Mesenteric fat pad (tissue), 1 donor: ENCODE measurements around the gene NPS. TPM values are rescaled to one million over a fixed set of nuclear protein-coding genes. Genes with fewer than 3 reads are reported as not detected.
A peak's percentile ranks its signal among the peaks of the same experiment; 100 is the strongest.

Experiments
- DNase-seq: peaks from one replicate; pipeline ENCODE4 v3.0.0-alpha.2; 2020; ENCODE audit warnings: low spot score
- total RNA-seq: library from RNA; stranded (reverse); fragmentation: NEBNext Ultra II Directional; extraction: Animal tissue kit (Norgen Biotek cat#: 25700); gene quantifications from one replicate; pipeline ENCODE4 v1.2.1, GENCODE V29; 2021
- donor health status: DM: yes; HTN: yes; CAD: no.

NPS gene
- total RNA-seq, 1 donor from 2014 or later, result not detected

DNA sequence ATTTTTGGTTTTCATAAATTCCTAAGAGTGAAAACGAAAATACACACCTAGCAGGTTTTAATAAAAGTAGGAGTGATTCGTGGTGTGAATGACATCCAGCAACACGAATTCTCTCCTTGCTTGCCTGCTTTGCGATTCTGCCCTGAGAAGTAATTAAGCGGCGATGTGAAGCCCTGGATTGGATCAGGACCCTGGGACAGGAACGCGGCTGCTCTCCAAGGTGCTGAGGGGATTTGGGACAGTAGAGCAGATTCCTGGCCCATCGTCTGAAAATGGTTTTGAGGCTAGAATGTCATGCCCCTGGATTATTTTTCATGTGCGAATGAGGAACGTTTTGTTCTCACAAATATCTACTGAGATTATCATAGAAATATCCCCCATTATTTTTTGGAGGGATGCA, 7.8 kb downstream of the NPS start:
- no peak for DNase-seq

DNA sequence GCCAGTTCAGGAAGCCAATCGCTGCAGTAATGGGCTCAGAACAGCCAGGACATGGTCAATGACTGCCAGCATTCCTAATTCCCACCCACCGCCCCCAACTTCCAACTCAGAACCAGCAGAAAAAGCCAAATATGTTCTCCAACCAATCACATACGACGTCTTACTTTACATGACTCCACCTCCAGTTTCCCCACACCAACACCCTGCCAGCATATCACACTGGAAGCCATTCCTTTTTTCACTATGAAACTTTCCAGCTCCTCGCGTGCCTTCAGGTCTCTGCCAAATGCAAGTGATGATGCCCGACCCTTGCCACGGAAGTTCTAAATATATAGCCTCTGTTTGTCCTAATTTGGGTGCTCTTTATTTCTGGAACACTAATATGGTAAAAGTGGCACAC, 12.5 kb downstream of the NPS start:
- peak; percentile 51 for DNase-seq

DNA sequence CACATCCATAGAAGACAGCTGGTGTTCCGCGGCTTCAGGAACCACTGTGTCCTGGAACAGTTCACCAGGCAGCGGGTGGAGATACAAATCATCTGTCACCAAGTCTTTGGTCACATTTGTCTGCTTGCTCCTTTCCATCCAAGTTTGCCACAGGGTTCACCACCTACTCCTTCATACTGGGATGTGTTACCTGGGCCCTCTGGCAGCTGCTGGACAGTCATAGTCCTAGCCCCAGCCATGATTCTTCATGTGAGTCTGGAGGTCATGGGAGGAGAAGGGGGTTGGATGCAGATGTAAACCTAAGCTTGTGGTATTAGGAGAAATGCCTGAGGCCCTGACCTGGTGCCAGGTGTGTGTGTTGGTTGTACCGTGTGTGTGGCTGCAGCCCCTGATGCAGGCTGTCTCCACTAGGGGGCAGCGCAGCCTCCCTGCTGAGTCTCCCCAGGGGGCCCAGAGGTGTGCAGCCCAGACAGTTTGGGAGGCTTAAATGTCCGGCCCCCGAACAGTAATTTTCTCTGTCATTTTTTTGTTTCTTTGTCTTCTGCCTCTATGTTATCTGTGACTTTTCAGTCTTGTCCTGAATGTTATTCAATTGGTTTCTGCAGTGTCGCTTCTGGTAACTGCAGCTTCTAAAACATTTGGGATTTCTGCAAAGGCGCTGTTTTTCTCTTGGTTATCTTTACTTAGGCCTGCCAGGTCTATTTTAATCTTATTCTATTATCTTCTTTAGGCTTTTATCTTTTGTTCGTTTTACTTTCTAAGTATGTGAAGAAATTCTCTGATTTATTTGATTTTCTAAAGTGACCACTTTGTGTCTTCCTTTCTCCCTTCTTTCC, 14.8 kb downstream of the NPS start:
- DNase-seq, result no peak

DNA sequence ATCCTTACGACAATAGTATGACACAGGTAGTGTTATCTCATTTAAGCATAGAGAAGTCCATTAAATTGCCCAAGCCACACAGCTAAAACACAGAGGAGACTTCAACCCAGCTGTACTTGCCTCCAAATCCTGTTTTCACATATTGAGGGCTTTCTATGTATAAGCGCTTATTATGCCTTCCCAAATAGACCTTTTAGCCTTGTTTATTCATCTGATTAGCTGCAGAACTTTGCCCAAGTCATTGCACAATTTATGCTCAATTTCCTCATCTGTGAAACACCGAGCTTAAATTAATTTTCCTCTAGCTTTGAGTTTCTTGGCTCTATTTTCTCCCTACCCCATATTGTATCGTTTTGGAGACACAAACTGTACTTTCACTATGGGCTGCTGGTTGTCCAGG, 15.5 kb downstream of the NPS start:
- DNase-seq, result no peak

DNA sequence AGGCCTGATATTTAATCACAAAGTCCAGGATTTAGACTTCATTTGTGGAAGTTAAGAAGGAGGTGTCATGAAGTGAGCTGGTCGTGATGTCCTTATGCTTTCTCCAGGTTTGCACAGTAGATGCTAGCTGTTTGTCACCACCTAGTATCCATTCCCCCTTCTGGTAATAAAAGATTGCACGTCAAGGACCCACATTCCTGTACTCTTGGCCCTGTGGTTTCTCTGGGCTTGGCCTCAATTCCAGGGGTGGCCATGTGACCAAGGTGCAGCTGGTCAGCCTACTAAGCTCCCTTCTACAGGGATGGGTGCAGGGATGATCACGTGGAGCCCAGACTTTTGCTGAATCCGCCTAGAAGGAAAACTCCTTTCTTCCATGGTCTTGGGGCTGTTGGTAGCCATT, 16.5 kb downstream of the NPS start:
- no peak for DNase-seq

DNA sequence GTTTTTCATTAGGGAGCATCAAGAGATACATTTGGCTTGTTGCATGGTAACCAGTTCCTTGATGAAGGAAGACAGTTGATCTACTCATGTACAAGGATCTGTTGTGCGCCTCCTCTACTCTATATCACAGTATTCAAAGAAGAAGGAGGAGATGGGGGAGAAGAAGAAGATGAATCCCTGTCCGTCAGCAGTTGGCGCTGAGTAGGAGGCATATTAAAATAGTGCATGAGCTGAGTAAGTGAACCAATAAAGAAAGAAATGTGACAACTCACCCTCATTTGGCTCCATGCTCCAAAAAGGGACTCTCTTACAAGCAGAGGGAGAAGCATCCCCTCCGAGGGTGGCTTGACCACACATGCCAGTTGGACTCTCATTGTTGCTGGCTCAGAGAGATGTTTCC, 20.1 kb downstream of the NPS start:
- DNase-seq, result no peak

DNA sequence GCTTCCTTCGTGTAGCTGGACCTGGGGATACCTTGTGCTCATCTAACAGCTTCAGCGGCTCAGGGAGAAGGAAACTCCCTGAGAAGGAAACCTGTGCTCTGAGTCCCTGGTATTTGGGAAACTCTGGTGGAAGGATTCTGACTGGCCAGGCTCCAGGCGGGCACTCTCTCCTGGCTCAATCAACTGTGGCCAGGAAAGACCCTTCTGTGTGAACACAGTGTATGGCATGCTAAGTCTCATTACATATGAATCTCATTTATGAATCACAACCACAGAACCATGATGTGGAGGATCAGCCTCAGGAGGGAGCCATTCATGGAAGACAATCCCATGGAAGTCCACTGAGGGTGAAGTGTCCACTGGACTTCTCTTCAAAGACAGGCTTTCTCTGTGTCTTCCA, 20.9 kb downstream of the NPS start:
- no peak for DNase-seq

DNA sequence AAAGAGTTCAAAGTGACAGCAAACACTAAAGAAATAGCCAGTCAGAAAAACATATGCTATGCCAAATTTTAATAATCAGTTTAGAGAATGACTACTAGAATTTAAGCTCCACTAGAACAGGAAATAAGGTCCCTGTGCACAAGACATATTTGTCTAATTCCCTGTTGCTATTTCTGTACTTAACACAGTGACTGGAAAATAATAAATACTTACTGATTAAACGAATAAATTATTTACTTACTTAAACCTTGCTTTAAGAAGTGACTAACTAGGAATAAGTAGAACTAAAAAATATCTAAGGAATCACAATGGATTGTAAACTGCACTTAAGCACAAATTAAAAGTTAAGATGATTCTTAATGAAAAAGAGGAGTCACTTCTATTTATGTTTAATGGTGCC, 22.3 kb downstream of the NPS start:
- no peak for DNase-seq

DNA sequence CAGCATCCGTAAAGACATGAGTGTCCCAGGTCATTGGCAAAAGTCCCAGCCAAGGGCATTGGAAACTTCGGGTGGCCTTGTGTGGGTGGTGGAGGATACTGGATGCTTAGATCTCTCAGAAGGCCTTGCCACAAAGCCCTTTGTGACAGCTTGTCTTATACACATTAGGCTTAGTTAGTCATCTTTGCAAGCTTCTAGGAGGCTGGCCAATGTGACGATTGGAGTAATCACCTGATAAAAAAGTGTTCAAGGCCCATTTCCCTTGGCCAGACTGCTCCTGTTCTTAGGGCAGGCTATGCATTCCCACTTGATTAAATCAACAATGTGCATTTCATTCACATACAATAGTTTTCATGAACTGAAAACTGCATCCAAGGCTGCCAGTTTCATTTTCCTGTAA, 26.9 kb downstream of the NPS start:
- DNase-seq, result no peak

DNA sequence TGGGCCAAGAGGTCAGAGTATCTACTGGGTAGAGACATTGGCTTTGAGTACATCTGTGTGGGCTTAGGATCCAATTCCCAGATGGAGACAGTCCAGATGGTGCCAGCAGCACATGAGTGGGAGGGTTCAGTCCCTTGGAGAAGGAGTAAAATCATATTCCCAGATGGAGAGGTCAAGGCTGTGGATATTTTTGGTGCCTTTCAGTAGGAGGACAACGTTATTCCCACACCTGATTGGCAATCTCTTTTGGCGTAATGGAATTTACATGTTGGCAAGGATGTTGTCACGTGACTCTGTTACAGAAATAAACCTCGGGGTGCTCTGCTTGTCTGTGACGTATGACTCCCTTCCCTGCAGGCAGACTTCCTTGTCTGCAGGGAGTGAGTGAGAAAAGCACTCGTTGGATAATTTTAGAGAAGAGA, 27.6 kb downstream of the NPS start:
- DNase-seq, result no peak

DNA sequence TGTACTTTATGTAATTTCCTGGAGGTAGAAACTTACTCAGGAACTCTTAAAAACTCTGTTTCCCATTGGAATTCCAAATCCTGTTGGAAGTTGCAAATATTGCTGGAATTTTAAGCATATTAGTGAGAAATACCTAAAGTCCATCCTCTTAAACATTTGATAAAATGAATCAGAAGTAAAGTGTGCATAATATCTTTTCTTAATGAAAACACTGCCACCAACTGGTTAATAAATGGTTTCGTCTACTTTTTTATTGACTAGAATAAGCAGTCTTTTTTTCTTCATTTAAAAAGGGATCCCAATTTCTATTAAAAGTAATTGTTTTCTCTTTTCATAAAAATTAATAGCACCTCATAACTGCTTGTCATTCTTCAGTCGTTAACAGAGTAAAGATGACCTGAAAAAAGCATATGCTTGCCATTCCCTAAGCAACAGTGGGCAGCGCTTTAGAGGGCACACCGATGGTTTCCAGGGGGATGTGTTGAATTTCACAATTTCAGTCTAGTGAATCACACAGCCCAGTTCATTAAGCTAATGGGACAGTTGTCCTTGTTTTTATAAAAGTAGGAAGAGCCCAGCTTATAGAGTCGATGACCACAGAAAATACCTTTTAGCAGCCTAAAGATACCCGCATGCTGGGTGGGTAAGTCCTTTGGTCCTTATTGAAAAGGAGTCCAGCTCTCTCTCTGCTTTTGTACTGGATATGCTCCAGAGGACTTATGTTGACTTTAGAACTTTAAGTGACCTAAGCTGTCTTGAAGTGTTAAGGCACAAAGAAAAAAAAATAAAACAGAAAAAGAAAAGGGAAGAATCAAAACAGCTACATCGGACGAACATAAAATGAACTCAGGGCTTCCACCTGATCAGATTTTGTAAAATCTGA, 28.5 kb downstream of the NPS start:
- DNase-seq, result no peak

DNA sequence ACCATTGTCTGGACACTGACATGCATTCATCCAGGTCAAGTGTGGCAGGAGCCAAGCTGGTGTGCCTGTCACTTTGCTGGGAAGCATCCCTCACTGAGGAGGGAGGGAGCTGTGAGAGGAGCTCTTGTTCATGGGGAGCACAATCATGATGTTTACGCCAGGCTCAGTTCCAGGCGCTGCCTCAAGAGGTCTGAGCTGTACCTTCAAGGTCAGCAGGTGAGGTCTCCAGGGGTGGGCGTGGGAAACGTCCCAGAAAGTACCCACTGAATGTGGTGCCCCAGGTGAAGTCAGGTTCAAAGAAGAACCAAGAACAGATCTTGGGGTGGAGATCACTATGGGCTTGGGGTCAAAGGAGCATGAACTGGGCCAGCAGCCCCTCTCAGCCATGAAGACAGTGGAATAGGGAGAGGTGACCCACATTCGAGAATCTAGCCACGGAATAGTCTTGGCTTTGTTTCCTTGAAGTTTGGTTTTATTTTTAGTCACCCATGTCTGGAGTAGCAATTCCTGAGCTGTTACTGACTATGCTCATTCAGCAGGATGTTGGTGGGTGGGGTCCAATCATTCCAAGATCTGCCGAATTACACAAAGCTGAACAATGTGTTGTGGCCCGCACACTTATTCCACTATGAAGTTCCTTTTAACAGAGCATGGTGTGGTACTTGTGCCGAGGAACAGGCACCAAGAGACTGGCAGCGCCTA, 29.3 kb downstream of the NPS start:
- DNase-seq, result no peak

DNA sequence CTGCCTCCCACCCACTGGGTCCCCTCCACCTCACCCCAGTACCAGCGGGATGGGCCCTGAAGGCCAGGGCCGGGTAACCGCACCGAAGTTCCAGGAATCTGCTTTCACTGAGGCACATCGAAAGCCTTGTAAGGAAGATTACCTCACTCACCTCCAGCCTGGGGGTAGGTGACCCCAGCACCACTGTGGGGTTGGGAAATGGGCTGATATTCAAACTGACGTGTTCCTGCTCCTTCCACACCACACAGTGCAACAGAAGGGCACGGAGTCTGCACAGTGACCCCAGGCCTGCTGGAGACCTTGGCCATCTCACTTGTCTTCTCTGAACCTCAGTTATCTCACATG, 29.8 kb downstream of the NPS start:
- no peak for DNase-seq

DNA sequence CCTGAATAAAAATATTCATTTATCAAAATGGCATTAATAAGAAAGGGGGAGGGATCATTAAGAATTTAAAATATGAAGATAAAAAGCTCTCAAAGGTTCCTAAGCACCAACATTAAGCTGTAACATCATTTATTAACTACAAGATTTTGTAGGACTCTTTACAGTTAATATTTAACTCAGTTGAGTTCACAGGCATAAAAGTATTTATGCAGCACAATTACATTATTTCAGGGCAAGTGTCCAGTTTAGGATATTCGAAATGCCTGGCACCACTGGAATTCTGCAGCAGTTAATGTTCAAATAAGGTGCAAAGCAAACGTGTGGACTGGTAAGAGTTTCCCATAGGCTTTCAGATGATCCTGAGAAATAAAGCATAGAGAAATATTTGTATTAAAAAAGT, 30.5 kb downstream of the NPS start:
- no peak for DNase-seq

DNA sequence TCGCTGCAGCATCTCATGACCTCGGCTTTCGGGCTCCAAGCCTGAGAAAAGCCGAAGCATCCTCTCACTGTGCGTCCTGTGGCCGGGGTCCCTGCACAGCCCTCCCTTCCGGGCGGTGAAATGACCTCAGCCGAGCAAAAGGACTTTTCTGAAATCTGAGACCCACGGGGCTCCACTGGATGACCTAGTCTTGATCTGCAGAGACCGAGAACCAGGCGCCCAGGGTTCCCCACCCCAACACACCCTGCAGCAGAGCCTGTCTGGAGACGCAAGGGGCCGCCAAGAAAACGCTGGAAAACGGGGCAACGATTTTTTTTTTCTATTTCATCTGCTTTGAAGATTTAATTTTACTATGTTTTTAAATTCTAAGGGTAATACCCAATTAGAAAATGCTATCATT, 31.7 kb downstream of the NPS start:
- DNase-seq, result no peak

DNA sequence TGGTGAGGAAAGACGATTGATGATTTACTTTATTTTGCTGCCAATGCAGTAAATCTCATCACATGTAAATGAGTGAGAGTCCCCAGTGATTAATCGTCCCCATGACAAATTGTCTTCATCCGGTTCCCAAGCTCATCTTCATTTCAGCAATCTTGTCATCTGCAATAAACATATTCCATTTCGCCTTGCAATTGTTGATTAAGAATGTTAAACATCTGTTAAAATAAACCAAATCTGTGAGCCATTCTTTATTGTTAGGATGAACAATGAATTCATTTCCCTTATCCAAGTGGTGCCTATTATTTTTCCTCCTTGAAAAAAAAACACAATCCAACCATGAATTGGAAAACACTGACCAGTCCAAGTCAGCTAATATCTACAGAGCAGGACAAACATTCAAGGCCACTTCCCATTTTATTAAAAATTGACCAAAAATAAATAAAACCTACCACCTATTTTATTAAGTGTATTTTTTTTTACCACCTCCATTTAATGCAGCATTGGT, 36.5 kb downstream of the NPS start:
- no peak for DNase-seq

DNA sequence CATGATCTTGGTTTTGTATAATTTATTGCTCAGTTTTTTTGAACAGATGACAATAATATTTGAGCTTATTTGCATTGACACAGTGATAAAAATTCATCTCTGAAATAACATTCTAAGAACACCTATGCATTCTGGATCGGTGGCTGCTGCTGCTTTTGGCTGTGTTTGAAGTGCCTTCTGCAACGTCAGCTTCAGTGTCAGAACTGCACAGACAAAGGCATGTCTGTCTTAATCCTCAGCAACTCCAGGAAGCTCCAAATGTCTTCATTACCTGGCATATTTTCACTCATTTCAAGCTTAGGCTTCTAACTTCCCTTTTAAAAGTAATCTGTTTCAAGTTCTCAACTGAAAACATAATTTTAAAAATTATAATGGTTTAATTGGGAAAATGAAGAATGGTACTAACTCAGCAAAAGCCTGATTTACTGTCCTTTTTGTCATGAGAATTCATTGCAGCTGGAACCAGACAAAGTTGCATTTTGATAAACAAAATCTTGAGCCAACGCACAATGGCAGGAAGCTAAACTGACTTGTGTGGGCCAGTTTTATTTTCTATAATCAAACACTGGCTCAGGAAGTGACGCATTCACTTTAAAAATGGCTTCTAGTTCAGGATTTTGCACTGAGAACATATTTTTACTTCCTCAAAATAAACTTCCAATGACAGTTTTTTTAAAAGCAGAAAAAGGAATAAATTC, 38.7 kb downstream of the NPS start:
- no peak for DNase-seq

DNA sequence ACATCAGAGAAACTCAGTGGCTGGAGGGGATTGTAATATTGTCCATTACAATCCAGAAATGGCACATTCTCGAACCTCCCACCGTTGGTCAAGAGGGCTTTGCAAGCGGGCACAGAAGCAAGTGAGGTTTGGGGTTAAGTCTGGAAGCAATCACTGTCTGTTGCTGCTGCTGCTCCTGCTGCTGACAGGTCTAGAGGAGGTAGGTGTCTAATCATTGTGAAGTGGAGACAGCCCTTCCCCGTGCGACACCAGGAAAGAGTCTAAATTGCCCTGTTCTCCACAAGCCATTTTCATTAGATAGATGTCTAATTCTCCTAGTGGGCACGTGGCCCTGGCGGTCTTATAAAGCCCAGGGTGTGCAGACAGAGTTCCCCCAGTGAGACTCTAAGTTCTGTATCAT, 43.5 kb downstream of the NPS start:
- DNase-seq, result no peak

DNA sequence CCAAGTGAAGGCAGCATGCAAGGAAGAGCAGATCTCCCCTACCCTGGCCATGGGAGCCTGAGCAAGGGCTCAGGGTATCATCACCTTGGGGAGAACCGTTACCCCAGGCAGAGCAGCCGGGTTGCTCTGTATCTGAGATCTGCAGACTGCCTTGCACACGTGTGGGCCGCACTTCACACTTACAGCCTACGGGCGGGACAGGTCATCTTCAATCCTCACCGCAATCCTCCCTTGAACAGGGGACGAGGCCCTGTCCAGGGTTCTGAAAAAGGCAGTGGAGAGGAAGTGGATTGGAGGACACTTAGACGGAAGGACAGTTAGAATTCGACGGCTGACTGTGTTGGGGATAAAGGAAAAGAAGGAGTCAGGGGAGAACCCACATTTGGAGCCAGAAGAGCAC, 51.4 kb downstream of the NPS start:
- no peak for DNase-seq
